Thoracic aorta (tissue), 2 donors: ENCODE results near the gene BBOX1. TPM values are rescaled to one million over a fixed set of nuclear protein-coding genes. Genes with fewer than 3 reads are reported as not detected.

Experiments
- ATAC-seq: fragments of 150-250 bp; one replicate; pipeline ENCODE4 v1.8.0; 2017; ENCODE audit warnings: low read depth; ENCODE audit not compliant: insufficient number of reproducible peaks, low FRiP score
- DNase-seq: peaks from one replicate; pipeline ENCODE4 v3.0.0-alpha.2; 2020; ENCODE audit warnings: low spot score
- H3K27ac ChIP-seq, 2 donors: fragments of 200-600 bp; sonication (generic); 1 replicate in 1 of 2; 2 replicates in 1 of 2; pipeline ENCODE4 v1.5.1; 2016; ENCODE audit warnings: mild to moderate bottlenecking in 2 of 2, moderate library complexity in 2 of 2
- H3K27me3 ChIP-seq: fragments of 200-600 bp; sonication (generic); replicated peaks from 2 replicates; pipeline ENCODE4 v1.6.0; 2016; ENCODE audit warnings: mild to moderate bottlenecking; ENCODE audit not compliant: insufficient read depth
- H3K36me3 ChIP-seq: fragments of 200-600 bp; sonication (generic); one replicate; pipeline ENCODE4 v1.5.1; 2016
- H3K4me1 ChIP-seq, 2 donors: fragments of 200-600 bp; sonication (generic); 1 replicate in 1 of 2; 2 replicates in 1 of 2; pipeline versions ENCODE4 v1.5.1 to v1.6.0; 2016; ENCODE audit warnings: low read depth in 2 of 2, mild to moderate bottlenecking in 1 of 2; ENCODE audit not compliant: control insufficient read depth in 1 of 2
- H3K4me3 ChIP-seq: fragments of 200-600 bp; sonication (generic); 2 replicates; pipeline ENCODE4 v1.5.1; 2016; ENCODE audit warnings: mild to moderate bottlenecking
- H3K9me3 ChIP-seq: fragments of 200-600 bp; sonication (generic); 2 replicates; pipeline ENCODE4 v1.5.1; 2016
- CTCF ChIP-seq: fragments of 200-600 bp; sonication (generic); IDR thresholded peaks from one replicate; pipeline ENCODE4 v1.5.1; 2019; ENCODE audit warnings: antibody characterized with exemption
- total RNA-seq, 2 donors: library from RNA; depleted of rRNA; stranded (reverse); fragments of >200 nt; gene quantifications; one replicate each; pipeline versions ENCODE4 v1.1.0 to v1.2.3, GENCODE V29; 2016

Gene BBOX1
- total RNA-seq, 2 donors from 2014 or later, result not detected

GRCh38 chr11:27041141-27041899, 705 bp downstream of the BBOX1 start:
- Histone ChIP-seq H3K9me3 (no peaks in the 10 kb centered on the region), H3K27me3 (no peaks in the 10 kb centered on the region), H3K36me3 (no peaks in the 10 kb centered on the region), H3K4me1 (peaks cover 0 to 15% of the 10 kb centered on the region in 2 donors), H3K4me3 (no peak overlapping the region), H3K27ac (no peak overlapping the region)
- no peak for TF ChIP-seq CTCF
- ATAC-seq, result no peak
- no peak for DNase-seq

- Histone ChIP-seq H3K4me3 (no peak overlapping the region), H3K36me3 (no peaks in the 10 kb centered on the region), H3K27me3 (no peaks in the 10 kb centered on the region), H3K9me3 (no peaks in the 10 kb centered on the region), H3K27ac (no peak overlapping the region), H3K4me1 (peaks cover under 1 to 6% of the 10 kb centered on the region in 2 donors)
- TF ChIP-seq CTCF, result no peak
- ATAC-seq, result no peak
- no peak for DNase-seq
Observed at GRCh38 chr11:27046956-27047355, 6.3 kb downstream of the BBOX1 start.

- peak overlapping the region; percentile 24 for H3K4me3 ChIP-seq
- H3K9me3 ChIP-seq, result no peaks in the 10 kb centered on the region
- H3K36me3 ChIP-seq, result no peaks in the 10 kb centered on the region
- peak overlapping the region; percentile 64 to 73 for H3K27ac ChIP-seq
- TF ChIP-seq CTCF, result no peak
- H3K27me3 ChIP-seq, result no peaks in the 10 kb centered on the region
- H3K4me1 ChIP-seq, result peaks cover 13 to 28% of the 10 kb centered on the region in 2 donors
- DNase-seq (no peak), ATAC-seq (peak; percentile 75)
Observed at GRCh38 chr11:27052668-27053067, 12.1 kb downstream of the BBOX1 start.

GRCh38 chr11:27055065-27055682, 14.6 kb downstream of the BBOX1 start:
- DNase-seq, result no peak

More at GRCh38 chr11:27055065-27055682, 14.6 kb downstream of the BBOX1 start:
- TF ChIP-seq CTCF, result no peak
- no peaks in the 10 kb centered on the region for H3K36me3 ChIP-seq
- H3K4me1 ChIP-seq, result peaks cover 13 to 28% of the 10 kb centered on the region in 2 donors
- H3K9me3 ChIP-seq, result no peaks in the 10 kb centered on the region
- ATAC-seq, result no peak
- no peaks in the 10 kb centered on the region for H3K27me3 ChIP-seq
- no peak overlapping the region for H3K4me3 ChIP-seq
- H3K27ac ChIP-seq, result no peak overlapping the region
